GM19193 (cell line): ENCODE results near the gene INTS7.

Experiments
- POLR2A ChIP-seq: IDR thresholded peaks from 4 replicates; pipeline ENCODE4 v1.6.1; 2011; ENCODE audit not compliant: insufficient read depth, insufficient read length; ENCODE audit errors: extremely low read depth

The INTS7 gene

DNA sequence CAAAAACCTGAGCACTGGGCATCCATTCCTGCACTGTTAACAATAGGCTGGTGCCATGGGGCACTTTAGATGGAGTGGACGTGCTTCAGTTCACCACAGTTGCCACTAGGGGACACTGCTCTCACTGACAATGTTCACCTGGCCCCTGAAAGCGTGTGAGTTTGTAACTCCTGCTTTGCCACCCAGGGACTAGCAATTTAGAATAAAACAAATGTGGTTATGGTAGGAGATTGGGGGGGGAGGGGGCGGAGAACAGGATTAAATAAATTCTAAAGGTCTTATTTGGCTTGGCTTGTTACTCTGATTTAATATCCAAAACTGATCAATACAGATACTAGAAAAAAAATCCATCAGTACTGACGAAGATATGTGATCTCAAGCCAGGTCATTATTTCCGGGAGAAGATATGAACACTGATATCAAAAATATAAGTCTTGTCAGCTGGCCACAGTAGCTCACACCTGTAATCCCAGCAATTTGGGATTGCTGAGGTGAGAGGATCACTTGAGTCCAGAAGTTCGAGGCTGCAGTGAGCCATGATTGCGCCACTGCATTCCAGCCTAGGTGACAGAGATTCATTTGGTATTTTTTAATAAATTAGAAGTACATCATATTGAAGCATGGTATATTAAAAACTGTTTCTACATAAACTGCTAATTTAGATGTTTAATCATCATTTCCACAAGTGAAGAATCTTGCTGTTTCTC is 23.2 kb downstream of the INTS7 start:
- no peak for TF ChIP-seq POLR2A

DNA sequence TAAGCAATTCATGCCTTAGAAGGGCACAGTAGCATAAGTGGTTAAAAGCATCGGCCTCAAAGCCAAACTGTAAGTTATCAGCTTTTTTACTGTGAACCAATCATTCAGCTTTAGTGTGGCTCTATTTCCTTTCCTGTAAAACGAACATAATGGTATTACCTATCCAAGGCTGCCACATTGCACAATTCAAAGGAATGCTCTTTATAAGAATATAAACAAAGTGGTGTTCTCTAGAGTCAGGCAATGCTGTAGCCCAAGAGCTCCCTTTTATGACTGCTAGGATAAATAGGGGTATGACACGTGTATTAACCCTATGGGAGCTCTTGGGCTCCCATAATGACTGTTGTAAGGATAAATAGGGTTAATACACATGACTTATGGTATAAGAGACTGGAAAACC is 25.4 kb downstream of the INTS7 start:
- TF ChIP-seq POLR2A, result no peak

DNA sequence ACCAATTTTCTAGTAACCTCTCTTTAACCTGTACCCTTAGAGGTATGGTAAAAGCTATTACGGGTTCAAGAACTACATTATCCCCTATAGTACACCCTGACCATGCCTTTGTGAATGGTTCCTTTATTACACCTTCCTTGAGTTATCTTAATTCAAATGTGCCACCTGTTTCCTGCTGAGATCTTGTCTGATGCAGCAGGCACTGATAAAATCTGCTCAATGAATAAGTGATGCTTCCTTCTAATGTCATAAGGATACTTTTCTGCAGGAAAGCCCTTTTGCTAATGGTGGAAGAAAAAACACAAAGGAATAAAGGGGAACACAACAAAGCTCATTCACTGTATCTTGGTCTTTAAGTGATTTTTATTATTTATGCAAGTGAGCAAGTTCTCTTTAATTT is 25.8 kb downstream of the INTS7 start:
- TF ChIP-seq POLR2A, result no peak

DNA sequence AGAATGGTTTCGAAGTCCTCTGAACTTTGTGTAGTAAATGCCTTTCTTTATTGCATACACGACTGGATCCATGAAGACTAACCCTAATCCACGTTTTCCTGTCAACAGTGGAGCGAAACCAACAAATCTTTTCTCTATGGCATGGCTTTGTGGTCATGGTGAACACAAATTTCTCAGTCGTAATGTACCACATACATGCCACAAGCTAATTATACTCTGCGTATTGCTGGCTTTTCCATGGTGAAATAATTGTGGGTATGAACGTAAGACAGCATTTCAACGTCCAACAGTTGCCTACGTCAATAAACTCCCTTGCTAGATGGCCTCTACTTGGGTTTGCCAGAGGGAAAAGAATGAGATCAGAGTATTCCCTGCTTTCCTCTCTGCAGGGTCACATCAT is 27.5 kb downstream of the INTS7 start:
- no peak for TF ChIP-seq POLR2A

DNA sequence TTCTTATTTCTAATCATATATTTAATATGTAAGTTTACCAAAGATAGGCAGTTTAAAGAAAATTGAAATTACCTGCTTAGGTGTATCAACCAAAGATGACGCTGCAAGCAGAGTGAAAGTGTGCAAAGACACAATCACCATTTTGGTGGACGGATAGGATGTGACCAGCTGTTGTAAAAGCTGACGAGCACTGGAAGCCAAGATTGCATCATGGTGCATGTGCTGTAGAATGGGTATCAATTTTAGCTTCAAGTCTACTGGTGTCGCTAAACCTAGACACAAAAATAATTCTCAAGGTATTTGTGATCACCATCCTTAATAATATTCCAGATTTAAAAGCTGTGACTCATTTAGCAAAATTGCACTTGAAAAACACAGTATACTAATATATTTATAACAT is 28.2 kb downstream of the INTS7 start:
- no peak for TF ChIP-seq POLR2A

DNA sequence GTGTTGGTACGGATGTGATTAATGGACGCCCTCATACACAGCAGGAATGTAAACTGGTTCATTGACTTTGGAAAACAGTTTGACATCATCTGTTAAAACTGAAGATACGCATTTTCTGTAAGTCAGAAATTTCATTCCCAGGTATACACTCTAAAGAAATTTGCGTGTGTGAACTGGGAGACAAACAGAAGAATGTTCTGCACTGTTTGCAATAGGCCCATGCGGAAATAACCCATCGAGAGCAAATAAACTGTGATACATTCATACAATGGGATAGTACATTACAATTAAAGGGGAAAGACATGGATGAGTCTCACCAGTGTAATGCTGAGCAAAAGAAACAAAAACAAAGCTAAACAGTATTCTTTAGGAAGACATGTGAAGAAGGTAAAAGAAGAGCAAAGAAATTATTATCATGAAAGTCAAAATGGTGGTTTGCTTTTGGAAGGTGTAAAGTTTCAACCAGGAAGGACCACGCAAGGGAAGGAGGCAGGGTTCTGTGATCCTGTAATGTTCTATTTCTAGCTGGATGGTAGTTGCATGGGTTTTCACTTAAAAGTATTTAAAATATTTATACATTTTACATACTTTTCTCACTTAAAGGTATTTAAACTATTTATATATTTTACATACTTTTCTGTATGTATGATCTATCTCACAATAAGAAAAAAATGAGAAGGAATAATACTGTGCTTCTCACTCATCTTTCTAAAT is 30.3 kb downstream of the INTS7 start:
- TF ChIP-seq POLR2A, result no peak

DNA sequence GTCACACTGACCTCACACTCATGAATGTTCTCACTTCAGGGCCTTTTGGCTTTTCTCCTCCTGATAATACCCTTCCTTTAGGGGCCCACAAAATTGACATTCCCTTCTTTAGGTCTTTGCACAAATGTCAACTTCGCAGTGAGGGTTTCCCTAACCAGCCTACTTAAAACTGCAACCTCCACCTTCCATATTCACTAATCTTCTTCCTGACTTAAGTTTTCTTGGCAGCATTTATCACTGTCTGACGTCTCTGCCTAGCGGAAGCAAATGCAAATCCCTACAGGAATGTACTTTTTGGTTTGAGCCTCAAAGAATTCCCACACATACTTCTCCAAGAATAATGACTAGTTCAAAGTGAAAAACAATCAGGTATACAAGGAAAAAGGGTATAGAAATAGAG is 32.8 kb downstream of the INTS7 start:
- no peak for TF ChIP-seq POLR2A

DNA sequence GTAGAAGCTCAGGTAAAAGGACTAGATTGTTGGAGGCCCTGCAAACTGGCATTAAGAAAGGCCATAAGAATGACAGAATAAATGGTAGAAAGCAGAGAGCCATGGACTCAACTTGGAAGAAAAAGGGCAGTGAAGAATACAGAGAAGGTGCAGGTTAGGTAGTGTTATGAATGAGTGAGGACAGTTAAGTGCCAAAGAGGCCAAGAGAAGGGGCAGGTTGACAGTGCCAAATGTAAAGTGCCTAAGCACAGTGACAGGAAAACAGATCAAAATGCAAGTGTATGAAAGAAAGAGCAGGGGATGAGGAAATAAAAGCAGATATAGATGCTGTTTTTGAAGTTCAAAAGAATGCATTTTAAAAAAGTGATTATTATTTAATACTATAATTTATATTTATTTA is 43.7 kb downstream of the INTS7 start:
- TF ChIP-seq POLR2A, result no peak

DNA sequence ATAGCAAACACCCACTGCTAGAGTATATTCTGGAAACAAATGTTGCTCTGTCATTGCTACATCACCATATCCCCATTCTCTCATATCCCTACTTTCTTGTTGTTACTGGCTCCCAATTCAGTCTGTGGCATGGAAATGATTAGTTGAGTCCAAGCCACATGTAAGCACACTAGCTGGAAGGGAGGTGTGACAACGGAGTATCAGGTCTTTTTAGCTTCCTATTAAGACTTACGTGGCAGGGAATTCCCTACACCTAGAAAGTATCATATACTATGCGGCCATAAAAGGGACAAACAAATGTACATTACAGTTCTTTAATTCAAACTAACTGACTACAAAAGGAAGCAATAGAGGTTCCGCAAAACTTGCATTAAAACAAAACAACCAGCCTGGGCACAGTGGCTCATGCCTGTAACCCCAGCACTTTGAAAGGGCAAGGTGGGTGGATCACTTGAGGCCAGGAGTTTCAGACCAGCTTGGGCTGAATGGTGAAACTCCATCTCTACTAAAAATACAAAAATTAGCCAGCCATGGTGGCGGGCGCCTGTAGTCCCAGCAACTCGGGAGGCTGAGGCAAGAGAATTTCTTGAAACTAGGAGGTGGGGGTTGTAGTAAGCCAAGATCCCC is 48.6 kb downstream of the INTS7 start:
- no peak for TF ChIP-seq POLR2A

DNA sequence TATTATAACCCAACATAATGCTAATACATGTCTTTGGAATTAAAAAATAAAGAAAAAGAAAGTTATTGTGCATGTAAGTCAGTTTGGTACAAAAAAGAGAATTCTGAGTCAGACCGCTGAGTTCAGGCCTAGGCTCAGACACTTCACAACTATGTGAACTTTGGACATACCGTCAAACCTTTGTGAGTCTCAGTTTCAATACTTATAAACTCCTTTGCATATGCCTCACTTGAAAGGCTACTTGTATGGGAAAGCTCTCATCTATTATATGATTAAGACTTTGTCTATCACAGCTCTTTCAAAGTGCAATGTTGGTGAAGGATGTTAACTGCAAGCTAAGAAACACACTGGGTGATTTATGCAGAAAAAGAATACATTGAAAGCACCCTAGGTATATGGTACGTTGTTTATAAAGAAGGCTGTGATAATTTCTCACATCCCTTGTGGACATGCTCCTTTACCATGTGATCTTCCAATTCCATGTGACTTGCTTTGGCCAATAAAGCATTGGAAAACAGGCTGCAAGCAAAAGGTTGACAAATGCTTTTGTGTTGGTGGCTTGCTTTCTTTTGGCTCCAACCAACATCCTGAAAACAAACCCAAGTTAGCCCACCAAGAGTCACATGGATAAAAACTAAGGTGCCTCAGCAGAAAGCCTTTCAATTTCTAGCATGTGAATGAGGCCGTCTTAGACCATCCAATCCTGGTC is 49.6 kb downstream of the INTS7 start:
- TF ChIP-seq POLR2A, result no peak

DNA sequence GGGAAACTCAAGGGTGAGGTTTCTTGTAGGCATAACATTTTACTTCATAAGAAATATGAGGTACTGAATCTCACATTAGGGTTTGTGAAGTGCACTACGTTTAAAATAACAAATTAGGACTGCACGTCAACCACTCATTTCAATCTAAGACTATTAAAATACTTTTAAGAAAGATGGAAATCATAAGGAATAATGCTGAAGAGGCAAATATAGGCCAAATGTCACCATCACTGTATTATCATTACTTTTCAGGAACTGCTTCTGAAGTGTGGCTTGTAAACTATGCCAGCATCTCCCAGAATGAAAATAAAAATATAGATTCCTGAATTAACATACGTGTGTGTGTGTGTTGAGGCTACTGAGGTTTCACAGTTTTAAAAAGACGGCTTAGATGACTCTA is 56.8 kb downstream of the INTS7 start:
- no peak for TF ChIP-seq POLR2A

DNA sequence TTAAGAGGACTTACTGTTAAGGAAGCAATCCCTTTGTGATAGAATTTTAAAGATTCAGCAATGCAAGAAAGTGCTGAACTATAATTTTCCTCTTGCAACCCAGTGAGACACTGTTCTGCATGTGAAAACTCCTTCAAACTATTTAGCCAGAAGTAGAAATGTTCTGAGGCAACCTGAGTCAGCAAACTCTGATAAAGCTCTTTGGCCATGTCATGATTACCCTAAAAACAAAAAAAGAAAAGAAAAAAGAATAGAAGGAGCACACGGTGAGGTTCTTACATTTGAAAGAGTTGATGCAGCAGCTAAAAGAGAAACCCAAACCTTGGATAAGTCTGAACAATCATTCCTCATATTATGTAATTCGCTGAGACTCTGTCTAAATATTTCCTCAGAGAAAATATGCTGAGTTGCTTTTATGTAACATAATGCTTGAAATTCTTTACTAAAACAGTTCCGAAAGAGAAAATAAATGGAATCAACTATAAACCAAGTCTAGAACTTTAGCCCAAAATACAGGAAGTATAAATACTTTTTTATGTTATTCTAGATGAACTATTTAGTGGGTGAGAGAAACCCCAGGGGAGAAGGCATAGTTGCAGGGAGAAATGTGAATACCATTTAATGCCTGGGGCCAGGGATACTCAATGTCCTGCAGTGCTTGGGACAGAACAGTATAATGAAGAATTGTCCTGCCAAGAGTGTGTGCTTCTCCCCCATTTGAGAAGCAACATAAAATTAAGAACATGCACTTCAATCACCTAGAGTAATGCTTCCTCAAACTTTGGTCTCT is 60.0 kb downstream of the INTS7 start:
- no peak for TF ChIP-seq POLR2A

DNA sequence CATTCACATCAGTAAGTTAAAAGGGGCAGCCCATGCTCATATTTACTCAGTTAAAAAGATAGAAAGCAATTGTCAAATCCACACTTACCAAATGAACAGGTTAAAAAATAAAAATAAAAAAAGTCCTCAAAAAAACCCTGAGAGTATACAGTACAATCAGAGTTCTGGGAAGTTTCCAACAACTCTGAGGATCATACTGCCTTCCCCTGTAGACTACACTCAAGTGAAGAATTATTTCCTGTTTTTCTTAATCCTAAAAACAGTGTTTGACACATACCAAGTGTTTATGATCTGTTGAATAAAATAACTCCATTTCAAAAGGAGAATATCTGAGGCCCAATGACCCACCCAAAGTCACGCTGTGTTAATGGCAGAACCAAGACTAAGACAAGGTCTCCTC is 61.8 kb downstream of the INTS7 start:
- no peak for TF ChIP-seq POLR2A

DNA sequence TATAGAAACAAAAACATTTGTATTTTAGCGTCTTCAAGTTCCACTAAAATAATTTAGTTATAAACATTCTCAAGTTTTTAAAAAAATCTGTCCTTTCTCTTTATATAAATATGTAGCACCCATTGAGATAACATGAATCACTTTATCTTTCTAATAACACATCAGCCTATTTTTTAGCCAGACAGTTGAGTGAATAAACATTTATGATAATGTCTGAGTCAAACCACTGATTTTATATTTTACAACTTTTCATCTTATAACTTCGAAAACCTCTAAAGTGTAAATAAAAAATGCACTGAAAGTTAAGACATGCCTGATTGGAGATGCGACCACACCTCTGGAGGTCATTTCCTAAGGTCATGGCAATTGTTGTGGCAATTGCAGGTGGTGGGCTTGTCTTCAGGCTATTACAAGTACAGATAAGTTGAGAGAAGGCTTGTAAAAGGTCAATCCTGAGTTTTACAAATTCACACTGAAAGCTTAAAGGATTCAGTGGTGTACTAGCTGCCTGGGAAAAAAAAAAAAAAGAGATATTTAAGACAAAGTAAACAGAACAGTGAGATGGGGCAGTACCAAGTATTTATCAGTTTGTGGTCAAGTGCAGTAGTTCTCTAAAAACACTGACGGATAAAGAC is 67.0 kb downstream of the INTS7 start:
- TF ChIP-seq POLR2A, result no peak
